ENCODE measurements around the gene SPACA7.

DNA sequence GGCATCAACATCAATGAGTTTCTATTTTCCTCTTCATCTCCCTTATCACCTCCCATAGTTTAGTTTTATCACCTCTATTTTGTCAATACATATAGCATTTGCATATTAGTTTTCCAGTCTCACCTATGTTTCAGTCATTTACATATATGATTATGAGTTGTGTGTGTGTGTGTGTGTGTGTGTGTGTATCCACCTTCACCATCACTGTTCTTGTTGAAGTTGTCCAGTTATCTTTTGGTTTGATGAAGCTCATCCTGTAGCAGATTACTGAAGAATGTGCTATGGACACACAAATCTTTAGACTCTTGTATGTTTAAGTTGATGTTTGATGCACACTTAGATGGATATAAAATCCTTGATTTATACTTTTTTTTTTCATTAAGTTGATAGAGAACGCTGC, 40.5 kb downstream of the SPACA7 start:
- TF ChIP-seq, protein P1, sequence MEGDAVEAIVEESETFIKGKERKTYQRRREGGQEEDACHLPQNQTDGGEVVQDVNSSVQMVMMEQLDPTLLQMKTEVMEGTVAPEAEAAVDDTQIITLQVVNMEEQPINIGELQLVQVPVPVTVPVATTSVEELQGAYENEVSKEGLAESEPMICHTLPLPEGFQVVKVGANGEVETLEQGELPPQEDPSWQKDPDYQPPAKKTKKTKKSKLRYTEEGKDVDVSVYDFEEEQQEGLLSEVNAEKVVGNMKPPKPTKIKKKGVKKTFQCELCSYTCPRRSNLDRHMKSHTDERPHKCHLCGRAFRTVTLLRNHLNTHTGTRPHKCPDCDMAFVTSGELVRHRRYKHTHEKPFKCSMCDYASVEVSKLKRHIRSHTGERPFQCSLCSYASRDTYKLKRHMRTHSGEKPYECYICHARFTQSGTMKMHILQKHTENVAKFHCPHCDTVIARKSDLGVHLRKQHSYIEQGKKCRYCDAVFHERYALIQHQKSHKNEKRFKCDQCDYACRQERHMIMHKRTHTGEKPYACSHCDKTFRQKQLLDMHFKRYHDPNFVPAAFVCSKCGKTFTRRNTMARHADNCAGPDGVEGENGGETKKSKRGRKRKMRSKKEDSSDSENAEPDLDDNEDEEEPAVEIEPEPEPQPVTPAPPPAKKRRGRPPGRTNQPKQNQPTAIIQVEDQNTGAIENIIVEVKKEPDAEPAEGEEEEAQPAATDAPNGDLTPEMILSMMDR (IDR thresholded peaks at IDR 0.05): no peak
- TF ChIP-seq POLR2A (IDR thresholded peaks at IDR 0.05): no peak
